SK-N-SH treated with all-trans-retinoic acid at 6 μM for 48 hours (cell line): Measurements from ENCODE around the gene NHLH2.

ENCODE experiments used
- ARNTL ChIP-seq: fragments of 450-650 bp; formaldehyde crosslinking; IDR thresholded peaks from 2 replicates; pipeline ENCODE4 v1.5.0; 2020; ENCODE audit warnings: low read depth, mild to moderate bottlenecking, moderate library complexity, borderline replicate concordance
- CSDC2 ChIP-seq: fragments of 250-450 bp; sonication (Bioruptor Pico); IDR thresholded peaks from 2 replicates; pipeline ENCODE4 v1.5.0; 2020; ENCODE audit warnings: mild to moderate bottlenecking, moderate library complexity
- ISL1 ChIP-seq: fragments of 250-450 bp; sonication (Bioruptor Pico); IDR thresholded peaks from 2 replicates; pipeline ENCODE4 v2.1.2; 2022; ENCODE audit warnings: mild to moderate bottlenecking, moderate library complexity
- RARB ChIP-seq: fragments of 250-450 bp; sonication (Bioruptor Pico); IDR thresholded peaks from 2 replicates; pipeline ENCODE4 v1.8.0; 2021; ENCODE audit warnings: mild to moderate bottlenecking, moderate library complexity
- ZC3H10 ChIP-seq: fragments of 250-450 bp; sonication (Bioruptor Pico); IDR thresholded peaks from 2 replicates; pipeline ENCODE4 v1.5.1; 2021; ENCODE audit warnings: mild to moderate bottlenecking, moderate library complexity
- ZFP30 ChIP-seq: fragments of 450-650 bp; formaldehyde crosslinking; IDR thresholded peaks from 2 replicates; pipeline ENCODE4 v1.5.0; 2022; ENCODE audit warnings: mild to moderate bottlenecking, moderate library complexity

DNA sequence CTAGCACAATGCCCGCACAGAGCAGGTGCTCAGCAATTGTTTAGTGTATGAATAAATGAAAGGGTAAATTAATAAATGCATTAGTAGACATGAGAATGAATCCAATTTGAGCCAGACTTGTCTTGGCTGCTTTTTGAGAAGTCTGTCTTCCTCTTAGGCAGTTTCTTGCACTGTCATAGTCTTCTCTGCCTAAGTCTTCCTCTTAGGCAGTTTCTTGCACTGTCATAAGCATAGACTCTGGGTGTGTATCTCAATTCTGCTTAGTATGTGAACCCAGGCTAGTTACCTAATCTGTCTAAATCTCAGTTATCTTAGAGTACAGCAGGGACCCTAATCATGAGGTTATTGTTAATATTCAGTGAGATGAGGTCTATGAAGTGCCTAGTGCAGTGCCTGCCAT lies 27.2 kb downstream of the NHLH2 start:
- no peak for TF ChIP-seq CSDC2
- no peak for TF ChIP-seq ZFP30 (CRISPR knock-in tag)
- no peak for TF ChIP-seq ZC3H10 (CRISPR knock-in tag)
- TF ChIP-seq RARB (CRISPR knock-in tag) = no peak
- TF ChIP-seq ARNTL = no peak
- TF ChIP-seq ISL1 (CRISPR knock-in tag) = no peak
